Neural progenitor cell (in vitro differentiated cells): Measurements from ENCODE around the gene PTGES3L. TPM values are rescaled to one million over a fixed set of nuclear protein-coding genes. Genes with fewer than 3 reads are reported as not detected.

Source experiments
- DNase-seq: peaks from one replicate; pipeline ENCODE4 v3.0.0-alpha.2; 2016; ENCODE audit warnings: low spot score
- H2AFZ ChIP-seq: fragments of 200-600 bp; sonication (generic); replicated peaks from 2 replicates; pipeline ENCODE4 v1.6.1; 2016; ENCODE audit warnings: antibody characterized with exemption
- H3F3A ChIP-seq: fragments of 200-600 bp; sonication (generic); 2 replicates; pipeline ENCODE4 v1.6.1; 2016; ENCODE audit warnings: antibody characterized with exemption, low read depth
- H3K27ac ChIP-seq: fragments of 200-600 bp; sonication (generic); 2 replicates; pipeline ENCODE4 v1.5.1; 2016; ENCODE audit warnings: mild to moderate bottlenecking
- H3K27me3 ChIP-seq: fragments of 200-600 bp; sonication (generic); 2 replicates; pipeline ENCODE4 v1.6.1; 2016; ENCODE audit warnings: mild to moderate bottlenecking, moderate library complexity
- H3K36me3 ChIP-seq: fragments of 200-600 bp; sonication (generic); 2 replicates; pipeline ENCODE4 v1.5.1; 2016
- H3K4me1 ChIP-seq: fragments of 200-600 bp; sonication (generic); 2 replicates; pipeline ENCODE4 v1.6.1; 2016; ENCODE audit warnings: mixed run types
- H3K4me2 ChIP-seq: fragments of 200-600 bp; sonication (generic); 2 replicates; pipeline ENCODE4 v1.6.1; 2016
- H3K4me3 ChIP-seq: fragments of 200-600 bp; sonication (generic); 2 replicates; pipeline ENCODE4 v1.5.1; 2016
- H3K79me2 ChIP-seq: fragments of 200-600 bp; sonication (generic); 2 replicates; pipeline ENCODE4 v1.6.1; 2016; ENCODE audit warnings: low read depth
- H3K9ac ChIP-seq: fragments of 200-600 bp; sonication (generic); 2 replicates; pipeline ENCODE4 v1.6.1; 2016
- H3K9me3 ChIP-seq: fragments of 200-600 bp; sonication (generic); 2 replicates; pipeline ENCODE4 v1.5.1; 2016; ENCODE audit warnings: low read depth
- H4K20me1 ChIP-seq: fragments of 200-600 bp; sonication (generic); 2 replicates; pipeline ENCODE4 v1.6.1; 2016; ENCODE audit warnings: low read depth
- H3K27ac Mint-ChIP-seq: 3 replicates; pipeline ENCODE4 v1.8.0; 2021; ENCODE audit warnings: mixed read lengths
- H3K27me3 Mint-ChIP-seq: 2 replicates; pipeline ENCODE4 v1.8.0; 2022; ENCODE audit warnings: low read depth, mild to moderate bottlenecking, inconsistent platforms, moderate library complexity, mixed read lengths; ENCODE audit not compliant: insufficient read depth
- H3K36me3 Mint-ChIP-seq: 3 replicates; pipeline ENCODE4 v1.8.0; 2021; ENCODE audit warnings: mixed read lengths
- H3K4me1 Mint-ChIP-seq: 3 replicates; pipeline ENCODE4 v1.8.0; 2021; ENCODE audit warnings: mixed read lengths
- H3K4me3 Mint-ChIP-seq: 3 replicates; pipeline ENCODE4 v1.8.0; 2021; ENCODE audit warnings: mild to moderate bottlenecking, moderate library complexity, mixed read lengths
- H3K9me3 Mint-ChIP-seq: 3 replicates; pipeline ENCODE4 v1.8.0; 2020; ENCODE audit warnings: mixed read lengths
- EZH2 ChIP-seq: fragments of 200-600 bp; sonication (generic); IDR thresholded peaks from 2 replicates; pipeline ENCODE4 v1.6.1; 2017; ENCODE audit warnings: antibody characterized with exemption, mild to moderate bottlenecking, moderate library complexity
- EZH2phosphoT487 ChIP-seq: fragments of 200-600 bp; sonication (generic); IDR thresholded peaks from 2 replicates; pipeline ENCODE4 v1.6.1; 2017; ENCODE audit warnings: antibody characterized with exemption
- total RNA-seq: library from RNA; depleted of rRNA; stranded (reverse); fragments of >200 nt; gene quantifications from 2 replicates; pipeline ENCODE4 v1.2.3, GENCODE V29; 2015; ENCODE audit warnings: low replicate concordance
- TF ChIP-seq, protein P1 (sequence below): fragments of 200-600 bp; sonication (generic); IDR thresholded peaks from 2 replicates; pipeline ENCODE4 v1.5.1; 2017; ENCODE audit warnings: antibody characterized with exemption, mild to moderate bottlenecking

PTGES3L gene
- total RNA-seq, 1 donor from 2014 or later, result 7.7 TPM

DNA sequence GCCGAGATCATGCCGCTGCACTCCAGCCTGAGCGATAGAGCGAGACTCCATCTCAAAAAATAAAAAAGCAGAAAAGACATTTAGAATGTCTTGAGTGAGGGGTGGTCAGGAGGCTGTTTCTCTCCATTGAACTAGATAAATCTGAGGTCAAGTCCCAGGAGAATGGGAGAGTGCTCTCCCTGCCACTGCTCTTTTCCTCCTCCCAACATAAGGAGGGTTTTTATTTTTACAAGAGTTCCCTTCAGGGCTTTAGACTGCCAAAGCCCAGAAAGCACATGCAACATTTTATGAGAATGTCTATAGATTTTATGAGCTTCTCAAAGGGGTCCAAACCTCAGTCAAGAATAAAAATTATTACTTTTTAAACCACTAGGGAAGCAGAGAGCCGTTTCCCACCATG, 46.7 kb upstream of the PTGES3L start:
- no peaks in the 10 kb centered on the region for H3K27me3 ChIP-seq
- no peak overlapping the region for H3K9ac ChIP-seq
- H3K79me2 ChIP-seq, result peaks cover 18% of the 10 kb centered on the region
- Mint-ChIP-seq H3K27ac (no peak overlapping the region), H3K9me3 (peaks cover 2% of the 10 kb centered on the region), H3K27me3 (peaks cover 14% of the 10 kb centered on the region), H3K4me3 (peak overlapping the region; percentile 77), H3K4me1 (peaks cover 29% of the 10 kb centered on the region), H3K36me3 (peaks cover 15% of the 10 kb centered on the region)
- DNase-seq, result no peak
- H3K4me1 ChIP-seq, result peaks cover 23% of the 10 kb centered on the region
- H3K4me2 ChIP-seq, result peak overlapping the region; percentile 90
- no peaks in the 10 kb centered on the region for H3K9me3 ChIP-seq
- H4K20me1 ChIP-seq, result no peaks in the 10 kb centered on the region
- H3K36me3 ChIP-seq, result no peaks in the 10 kb centered on the region
- peaks cover 38% of the 10 kb centered on the region for H3F3A ChIP-seq
- H3K4me3 ChIP-seq, result no peak overlapping the region
- H3K27ac ChIP-seq, result no peak overlapping the region
- TF ChIP-seq EZH2, result no peak
- no peak overlapping the region for H2AFZ ChIP-seq

GRCh38 chr17:43025766-43026537, 46.1 kb upstream of the PTGES3L start:
- Histone ChIP-seq H3K9ac (peak overlapping the region; percentile 55), H3K4me1 (peaks cover 19% of the 10 kb centered on the region), H3K36me3 (no peaks in the 10 kb centered on the region), H3K27ac (no peak overlapping the region), H2AFZ (no peak overlapping the region), H4K20me1 (no peaks in the 10 kb centered on the region), H3F3A (peaks cover 38% of the 10 kb centered on the region), H3K27me3 (no peaks in the 10 kb centered on the region), H3K79me2 (peaks cover 24% of the 10 kb centered on the region), H3K4me3 (peak overlapping the region; percentile 93), H3K4me2 (peak overlapping the region; percentile 90), H3K9me3 (no peaks in the 10 kb centered on the region)
- H3K27me3 Mint-ChIP-seq, result peaks cover 13% of the 10 kb centered on the region
- peaks cover 30% of the 10 kb centered on the region for H3K4me1 Mint-ChIP-seq
- TF ChIP-seq EZH2 (no peak), EZH2phosphoT487 (no peak)
- TF ChIP-seq, protein P1, sequence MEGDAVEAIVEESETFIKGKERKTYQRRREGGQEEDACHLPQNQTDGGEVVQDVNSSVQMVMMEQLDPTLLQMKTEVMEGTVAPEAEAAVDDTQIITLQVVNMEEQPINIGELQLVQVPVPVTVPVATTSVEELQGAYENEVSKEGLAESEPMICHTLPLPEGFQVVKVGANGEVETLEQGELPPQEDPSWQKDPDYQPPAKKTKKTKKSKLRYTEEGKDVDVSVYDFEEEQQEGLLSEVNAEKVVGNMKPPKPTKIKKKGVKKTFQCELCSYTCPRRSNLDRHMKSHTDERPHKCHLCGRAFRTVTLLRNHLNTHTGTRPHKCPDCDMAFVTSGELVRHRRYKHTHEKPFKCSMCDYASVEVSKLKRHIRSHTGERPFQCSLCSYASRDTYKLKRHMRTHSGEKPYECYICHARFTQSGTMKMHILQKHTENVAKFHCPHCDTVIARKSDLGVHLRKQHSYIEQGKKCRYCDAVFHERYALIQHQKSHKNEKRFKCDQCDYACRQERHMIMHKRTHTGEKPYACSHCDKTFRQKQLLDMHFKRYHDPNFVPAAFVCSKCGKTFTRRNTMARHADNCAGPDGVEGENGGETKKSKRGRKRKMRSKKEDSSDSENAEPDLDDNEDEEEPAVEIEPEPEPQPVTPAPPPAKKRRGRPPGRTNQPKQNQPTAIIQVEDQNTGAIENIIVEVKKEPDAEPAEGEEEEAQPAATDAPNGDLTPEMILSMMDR, result no peak
- no peak overlapping the region for H3K27ac Mint-ChIP-seq
- H3K36me3 Mint-ChIP-seq, result peaks cover 15% of the 10 kb centered on the region
- H3K9me3 Mint-ChIP-seq, result peaks cover 2% of the 10 kb centered on the region
- H3K4me3 Mint-ChIP-seq, result peak overlapping the region; percentile 95
- no peak for DNase-seq

GRCh38 chr17:43025290-43025657, 45.4 kb upstream of the PTGES3L start:
- Histone ChIP-seq H3K4me2 (peak overlapping the region; percentile 90), H3K9me3 (no peaks in the 10 kb centered on the region), H4K20me1 (peaks cover under 1% of the 10 kb centered on the region), H3K27ac (no peak overlapping the region), H3K4me3 (peak overlapping the region; percentile 93), H3K4me1 (peaks cover 19% of the 10 kb centered on the region), H3K27me3 (no peaks in the 10 kb centered on the region), H2AFZ (peak overlapping the region; percentile 66), H3K9ac (peak overlapping the region; percentile 55), H3K79me2 (peaks cover 30% of the 10 kb centered on the region), H3F3A (peaks cover 40% of the 10 kb centered on the region), H3K36me3 (no peaks in the 10 kb centered on the region)
- Mint-ChIP-seq H3K27ac (peak overlapping the region; percentile 72), H3K4me3 (peak overlapping the region; percentile 95), H3K4me1 (peaks cover 31% of the 10 kb centered on the region), H3K36me3 (peaks cover 15% of the 10 kb centered on the region), H3K27me3 (peaks cover 10% of the 10 kb centered on the region), H3K9me3 (peaks cover 2% of the 10 kb centered on the region)
- TF ChIP-seq, protein P1, result no peak
- no peak for TF ChIP-seq EZH2
- TF ChIP-seq EZH2phosphoT487, result no peak
- DNase-seq, result no peak
